HCT116 (cell line): ENCODE data around the gene MAP4K2. TPM values are rescaled to one million over a fixed set of nuclear protein-coding genes. Genes with fewer than 3 reads are reported as not detected.
A peak's percentile ranks its signal among the peaks of the same experiment; 100 is the strongest.

Source experiments
- ATAC-seq: fragments of 200-7000 bp; cut with Tn5 transposase; 2 replicates; pipeline ENCODE4 v1.9.1; 2020; ENCODE audit warnings: mild to moderate bottlenecking, moderate library complexity
- BruUV-seq: library from RNA; stranded (reverse); fragments of 400-500 nt; replicated peaks from 2 replicates; lab custom pipeline; 2021; lab: Mats Ljungman, UMichigan
- CTCF ChIA-PET: fragments of 300-600 bp; sonication (Branson Sonifier 250); formaldehyde crosslinking; loops from one replicate; lab custom pipeline; 2021; ENCODE audit warnings: antibody characterized with exemption; lab: Charles Lee
- POLR2A ChIA-PET: fragments of 300-600, 350-600 bp; sonication (Branson Sonifier 250); formaldehyde crosslinking; loops from one replicate; lab custom pipeline; 2021; ENCODE audit warnings: antibody characterized with exemption; lab: Charles Lee
- RAD21 ChIA-PET, 2 experiments: fragments of 300-600 bp; sonication (Branson Sonifier 250); formaldehyde crosslinking; loops; one replicate each; lab custom pipeline; 2023; ENCODE audit warnings: low total read pairs in 2 of 2; ENCODE audit not compliant: uncharacterized antibody in 2 of 2, unreplicated experiment in 2 of 2, low non-redundant PET in 1 of 2; lab: Charles Lee
- DNase-seq: peaks from one replicate; pipeline ENCODE4 v3.0.0-alpha.2; 2010; ENCODE audit warnings: low read depth, low spot score
- H2AFZ ChIP-seq: fragments of 200-600 bp; shearing (Covaris generic), sonication (generic); 2 replicates; pipeline ENCODE4 v1.6.1; 2017; ENCODE audit warnings: low read depth, mixed run types, mixed read lengths, antibody characterized with exemption, low read length; ENCODE audit not compliant: poor library complexity, severe bottlenecking
- H3K27ac ChIP-seq: 2 replicates; pipeline ENCODE4 v1.5.1; 2012; ENCODE audit warnings: low read depth, low read length
- H3K27me3 ChIP-seq: fragments of 200-600 bp; sonication (generic); 2 replicates; pipeline ENCODE4 v1.6.1; 2016; ENCODE audit warnings: mixed run types, low read length, mixed read lengths; ENCODE audit not compliant: insufficient read depth
- H3K36me3 ChIP-seq, 2 experiments: fragments of 200-500 bp in 1 of 2; fragments of 200-600 bp in 1 of 2; sonication (Bioruptor generic) in 1 of 2; sonication (generic) in 1 of 2; 2 replicates each; pipeline versions ENCODE4 v1.5.1 to v1.6.1; 2014 to 2016; ENCODE audit warnings: low read length in 2 of 2, inconsistent platforms in 1 of 2, mixed read lengths in 1 of 2, mixed run types in 1 of 2; ENCODE audit not compliant: insufficient read depth in 2 of 2, control insufficient read depth in 1 of 2
- H3K4me1 ChIP-seq, 2 experiments: fragments of 200-600 bp in 1 of 2; sonication (generic) in 1 of 2; 2 replicates each; pipeline versions ENCODE4 v1.5.1 to v1.6.1; 2012 to 2017; ENCODE audit warnings: low read length in 2 of 2, inconsistent platforms in 1 of 2, mild to moderate bottlenecking in 1 of 2, mixed read lengths in 1 of 2, mixed run types in 1 of 2, moderate library complexity in 1 of 2; ENCODE audit not compliant: insufficient read depth in 2 of 2, control insufficient read depth in 1 of 2
- H3K4me2 ChIP-seq: fragments of 200-600 bp; sonication (generic); 2 replicates; pipeline ENCODE4 v1.6.1; 2017; ENCODE audit warnings: mixed run types, low read length, mixed read lengths
- H3K4me3 ChIP-seq, 2 experiments: fragments of 200-600 bp in 1 of 2; sonication (generic) in 1 of 2; replicated peaks in 1 of 2; 2 replicates each; pipeline ENCODE4 v1.5.1; 2011 to 2016; ENCODE audit warnings: low read length in 2 of 2, control low read depth in 1 of 2, low read depth in 1 of 2, mild to moderate bottlenecking in 1 of 2, mixed read lengths in 1 of 2, mixed run types in 1 of 2
- H3K79me2 ChIP-seq: fragments of 200-600 bp; sonication (generic); 2 replicates; pipeline ENCODE4 v1.6.1; 2017; ENCODE audit warnings: mild to moderate bottlenecking, mixed run types, low read length, moderate library complexity, mixed read lengths; ENCODE audit not compliant: insufficient read depth
- H3K9ac ChIP-seq: fragments of 200-600 bp; sonication (generic); 2 replicates; pipeline ENCODE4 v1.6.1; 2016; ENCODE audit warnings: low read length, mixed read lengths
- H3K9me2 ChIP-seq: fragments of 200-600 bp; sonication (generic), shearing (Covaris generic); 2 replicates; pipeline ENCODE4 v1.6.1; 2017; ENCODE audit warnings: mixed run types, mild to moderate bottlenecking, moderate library complexity; ENCODE audit not compliant: insufficient read depth
- H3K9me3 ChIP-seq, 2 experiments: fragments of 200-500 bp in 1 of 2; fragments of 200-600 bp in 1 of 2; sonication (Bioruptor generic) in 1 of 2; sonication (generic) in 1 of 2; 2 replicates each; pipeline ENCODE4 v1.6.1; 2014 to 2017; ENCODE audit warnings: low read length in 2 of 2, mixed read lengths in 2 of 2, inconsistent platforms in 1 of 2, low read depth in 1 of 2, mild to moderate bottlenecking in 1 of 2, mixed run types in 1 of 2, moderate library complexity in 1 of 2; ENCODE audit not compliant: control insufficient read depth in 1 of 2, insufficient read depth in 1 of 2
- H4K20me1 ChIP-seq: fragments of 200-600 bp; sonication (generic), shearing (Covaris generic); 2 replicates; pipeline ENCODE4 v1.6.1; 2017; ENCODE audit warnings: mixed run types, mild to moderate bottlenecking, moderate library complexity; ENCODE audit not compliant: insufficient read depth
- CBX3 ChIP-seq: IDR thresholded peaks from 2 replicates; pipeline ENCODE4 v1.6.1; 2012; ENCODE audit warnings: low read depth
- CEBPB ChIP-seq: IDR thresholded peaks from 2 replicates; pipeline ENCODE4 v1.6.1; 2012; ENCODE audit warnings: low read depth
- EGR1 ChIP-seq: IDR thresholded peaks from 2 replicates; pipeline ENCODE4 v1.6.1; 2012; ENCODE audit warnings: low read depth
- ELF1 ChIP-seq: IDR thresholded peaks from 2 replicates; pipeline ENCODE4 v1.6.1; 2012; ENCODE audit warnings: low read depth, borderline replicate concordance
- EZH2 ChIP-seq: fragments of 200-600 bp; sonication (generic); IDR thresholded peaks from 2 replicates; pipeline ENCODE4 v1.6.1; 2017; ENCODE audit warnings: antibody characterized with exemption, mixed run types
- POLR2AphosphoS5 ChIP-seq: IDR thresholded peaks from 2 replicates; pipeline ENCODE4 v1.6.1; 2011; ENCODE audit warnings: mild to moderate bottlenecking, low read depth, low read length, moderate library complexity
- RAD21 ChIP-seq: IDR thresholded peaks from 2 replicates; pipeline ENCODE4 v1.6.1; 2012; ENCODE audit warnings: low read depth, mild to moderate bottlenecking
- YY1 ChIP-seq: IDR thresholded peaks from 2 replicates; pipeline ENCODE4 v1.6.1; 2011; ENCODE audit warnings: low read length, low read depth, moderate library complexity, mild to moderate bottlenecking; ENCODE audit not compliant: insufficient replicate concordance; ENCODE audit errors: extremely low read depth
- ZBTB33 ChIP-seq: IDR thresholded peaks from 2 replicates; pipeline ENCODE4 v1.6.1; 2011; ENCODE audit warnings: mild to moderate bottlenecking, low read length, moderate library complexity; ENCODE audit not compliant: insufficient replicate concordance; ENCODE audit errors: extremely low read depth
- ZFX ChIP-seq: fragments of 450-650 bp; IDR thresholded peaks from 2 replicates; pipeline ENCODE4 v1.6.1; 2017
- ZNF274 ChIP-seq: fragments of 200-500 bp; sonication (Bioruptor generic); IDR thresholded peaks from 2 replicates; pipeline ENCODE4 v1.6.1; 2014; ENCODE audit warnings: mild to moderate bottlenecking, low read depth, low read length, inconsistent platforms
- intact Hi-C: fragments of 100-400 bp; cut with micrococcal nuclease; formaldehyde crosslinking; loops from 2 replicates; pipeline ENCODE4 v1.10.0; 2022
- total RNA-seq: library from RNA; stranded (reverse); gene quantifications from one replicate; pipeline ENCODE4 v1.2.1, GENCODE V29; 2021; ENCODE audit not compliant: unreplicated experiment
- TF ChIP-seq, protein P1 (sequence below): IDR thresholded peaks from 2 replicates; pipeline ENCODE4 v1.6.1; 2012

Gene MAP4K2
- total RNA-seq, 1 experiment from 2014 or later = 44.2 TPM

DNA sequence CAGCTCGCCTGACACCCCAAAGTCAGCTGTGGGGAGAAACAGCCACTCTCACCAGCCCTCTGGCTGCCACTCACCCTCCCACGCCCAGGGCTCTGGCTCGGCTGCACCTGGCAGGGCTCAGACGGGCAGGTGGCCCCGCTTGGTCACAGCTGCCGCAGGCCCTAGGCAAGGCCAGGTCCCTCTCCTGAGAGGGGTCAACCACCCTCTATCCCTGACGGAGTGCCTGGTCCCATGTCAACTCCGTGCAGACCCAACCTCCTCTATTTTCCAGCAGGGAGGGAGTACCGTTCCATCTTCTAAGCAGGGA, 1.9 kb downstream of the MAP4K2 start:
- Histone ChIP-seq H3K9me2 (no peaks in the 10 kb centered on the region), H4K20me1 (no peaks in the 10 kb centered on the region), H3K4me1 (peaks cover 28 to 53% of the 10 kb centered on the region in 2 experiments), H2AFZ (no peak overlapping the region), H3K4me2 (no peak overlapping the region), H3K27ac (peak overlapping the region; percentile 92; the same call in 1 of the 2 replicates), H3K36me3 (no peaks in the 10 kb centered on the region; a peak in 1 of 4 replicates), H3K9ac (no peak overlapping the region), H3K9me3 (no peaks in the 10 kb centered on the region), H3K4me3 (no peak overlapping the region), H3K27me3 (no peaks in the 10 kb centered on the region), H3K79me2 (no peaks in the 10 kb centered on the region; the same call in 1 of the 2 replicates)
- intact Hi-C loops = no loop called here
- ATAC-seq (no peak), DNase-seq (no peak)
- POLR2A ChIA-PET = interaction anchor here (1.8 kb wide), 1 partner anchor 22 kb away, joined by 6 read pairs; the partner anchor contains the start of gene SF1
- TF ChIP-seq RAD21 = no peak
- no peak for TF ChIP-seq ZBTB33
- TF ChIP-seq EZH2 = no peak
- no TSS peak for BruUV-seq
- RAD21 ChIA-PET = no interaction called here
- CTCF ChIA-PET = no interaction called here

GRCh38 chr11:64800303-64801157, 2.5 kb downstream of the MAP4K2 start:
- DNase-seq (no peak), ATAC-seq (no peak)
- RAD21 ChIA-PET = no interaction called here
- Histone ChIP-seq H3K4me1 (peaks cover 28 to 53% of the 10 kb centered on the region in 2 experiments), H3K79me2 (no peaks in the 10 kb centered on the region; the same call in 1 of the 2 replicates), H3K9me3 (no peaks in the 10 kb centered on the region), H2AFZ (no peak overlapping the region), H3K27me3 (no peaks in the 10 kb centered on the region), H3K4me2 (no peak overlapping the region), H3K9me2 (no peaks in the 10 kb centered on the region), H4K20me1 (no peaks in the 10 kb centered on the region), H3K36me3 (no peaks in the 10 kb centered on the region; a peak in 1 of 4 replicates), H3K4me3 (no peak overlapping the region), H3K9ac (no peak overlapping the region), H3K27ac (peak overlapping the region; percentile 92; the same call in 1 of the 2 replicates)
- CTCF ChIA-PET = interaction anchor here (1.1 kb wide), 1 partner anchor 13 kb away, joined by 5 read pairs; no protein-coding TSS in a partner anchor
- POLR2A ChIA-PET = interaction anchor here (1.8 kb wide), 1 partner anchor 22 kb away, joined by 6 read pairs; the partner anchor contains the start of gene SF1
- intact Hi-C loops = no loop called here
- no TSS peak for BruUV-seq
- TF ChIP-seq ELF1 (no peak), POLR2AphosphoS5 (no peak), EGR1 (no peak), CEBPB (no peak), ZNF274 (no peak), ZFX (no peak), YY1 (no peak), CBX3 (no peak), ZBTB33 (no peak)
- TF ChIP-seq, protein P1, sequence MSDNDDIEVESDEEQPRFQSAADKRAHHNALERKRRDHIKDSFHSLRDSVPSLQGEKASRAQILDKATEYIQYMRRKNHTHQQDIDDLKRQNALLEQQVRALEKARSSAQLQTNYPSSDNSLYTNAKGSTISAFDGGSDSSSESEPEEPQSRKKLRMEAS = no peak
